Measurements from ENCODE around the gene DRC7. TPM values are rescaled to one million over a fixed set of nuclear protein-coding genes. Genes with fewer than 3 reads are reported as not detected.

Gene DRC7
- total and polyA plus RNA-seq, 4 donors: 0.06 to 1.8 (median 0.08) TPM; not detected in 1

- H3K27ac ChIP-seq (ENCODE audit: low read depth in 1 of 2, low read length in 2 of 2): no peak overlapping the region
- no peaks in the 10 kb centered on the region for H3K36me3 ChIP-seq (ENCODE audit: control insufficient read depth in 4 of 4, insufficient read depth in 3 of 4, low read depth in 1 of 4, low read length in 3 of 4)
- WGBS: 97% methylated on average over 8 of the region's 8 CpGs
- DNase-seq (ENCODE audit: low spot score): no peak
- peaks cover 0 to 15% (median 11%) of the 10 kb centered on the region in 4 donors for H3K4me1 ChIP-seq (ENCODE audit: control insufficient read depth in 4 of 4, insufficient read depth in 4 of 4, low read length in 3 of 4)
- no peaks in the 10 kb centered on the region for H3K27me3 ChIP-seq (ENCODE audit: control insufficient read depth in 4 of 4, insufficient read depth in 4 of 4, low read length in 3 of 4)
- TF ChIP-seq HNF4G (IDR thresholded peaks at IDR 0.05) (no peak), JUND (IDR thresholded peaks at IDR 0.05) (no peak), FOXA2 (IDR thresholded peaks at IDR 0.05) (no peak)
- H3K9me3 ChIP-seq (ENCODE audit: control insufficient read depth in 4 of 4, low read length in 3 of 4): no peaks in the 10 kb centered on the region
- H3K9ac ChIP-seq (ENCODE audit: low read depth in 1 of 2, low read length in 2 of 2): no peak overlapping the region
- H3K4me3 ChIP-seq (ENCODE audit: low read depth in 1 of 3, low read length in 3 of 3): no peak overlapping the region
Measured at GRCh38 chr16:57684626-57685358, 9.8 kb upstream of the DRC7 start.

GRCh38 chr16:57685633-57686032 is 9.0 kb upstream of the DRC7 start:
- no peak for DNase-seq (ENCODE audit: low spot score)
- no peak overlapping the region for H3K4me3 ChIP-seq (ENCODE audit: low read depth in 1 of 3, low read length in 3 of 3)
- H3K36me3 ChIP-seq (ENCODE audit: control insufficient read depth in 4 of 4, insufficient read depth in 3 of 4, low read depth in 1 of 4, low read length in 3 of 4): no peaks in the 10 kb centered on the region
- H3K4me1 ChIP-seq (ENCODE audit: control insufficient read depth in 4 of 4, insufficient read depth in 4 of 4, low read length in 3 of 4): peaks cover 0 to 20% (median 12%) of the 10 kb centered on the region in 4 donors
- TF ChIP-seq CTCF (IDR thresholded peaks at IDR 0.05; ENCODE audit: low read depth, low read length, missing input control): no peak
- no peak for TF ChIP-seq SP1 (IDR thresholded peaks at IDR 0.05)
- TF ChIP-seq REST (IDR thresholded peaks at IDR 0.05): no peak
- TF ChIP-seq EGR1 (IDR thresholded peaks at IDR 0.05; ENCODE audit: low read depth in 2 of 2): no peak
- TF ChIP-seq JUND (IDR thresholded peaks at IDR 0.05): no peak
- TF ChIP-seq ATF3 (IDR thresholded peaks at IDR 0.05): no peak
- no peak for TF ChIP-seq HNF4A (conservative IDR thresholded peaks at IDR 0.05)
- no peak for TF ChIP-seq FOXA1 (IDR thresholded peaks at IDR 0.05)
- no peak for TF ChIP-seq YY1 (IDR thresholded peaks at IDR 0.05)
- TF ChIP-seq HNF4G (IDR thresholded peaks at IDR 0.05): no peak
- no peak for TF ChIP-seq ZBTB33 (IDR thresholded peaks at IDR 0.05)
- no peak for TF ChIP-seq NR2F2 (IDR thresholded peaks at IDR 0.05)
- no peak for TF ChIP-seq RXRA (IDR thresholded peaks at IDR 0.05)
- no peak for TF ChIP-seq GABPA (IDR thresholded peaks at IDR 0.05 in 1 of 2, conservative IDR thresholded peaks at IDR 0.05 in 1 of 2)
- no peak for TF ChIP-seq RAD21 (IDR thresholded peaks at IDR 0.05)
- no peak for TF ChIP-seq TAF1 (conservative IDR thresholded peaks at IDR 0.05)
- TF ChIP-seq FOXA2 (IDR thresholded peaks at IDR 0.05): no peak
- no peaks in the 10 kb centered on the region for H3K27me3 ChIP-seq (ENCODE audit: control insufficient read depth in 4 of 4, insufficient read depth in 4 of 4, low read length in 3 of 4)
- no peak overlapping the region for H3K27ac ChIP-seq (ENCODE audit: low read depth in 1 of 2, low read length in 2 of 2)
- H3K9ac ChIP-seq (ENCODE audit: low read depth in 1 of 2, low read length in 2 of 2): no peak overlapping the region
- H3K9me3 ChIP-seq (ENCODE audit: control insufficient read depth in 4 of 4, low read length in 3 of 4): no peaks in the 10 kb centered on the region
- 95% methylated on average over 11 of the region's 11 CpGs for WGBS
